ENCODE data around the gene ADAMTSL1.

ADAMTSL1 gene, protein sequence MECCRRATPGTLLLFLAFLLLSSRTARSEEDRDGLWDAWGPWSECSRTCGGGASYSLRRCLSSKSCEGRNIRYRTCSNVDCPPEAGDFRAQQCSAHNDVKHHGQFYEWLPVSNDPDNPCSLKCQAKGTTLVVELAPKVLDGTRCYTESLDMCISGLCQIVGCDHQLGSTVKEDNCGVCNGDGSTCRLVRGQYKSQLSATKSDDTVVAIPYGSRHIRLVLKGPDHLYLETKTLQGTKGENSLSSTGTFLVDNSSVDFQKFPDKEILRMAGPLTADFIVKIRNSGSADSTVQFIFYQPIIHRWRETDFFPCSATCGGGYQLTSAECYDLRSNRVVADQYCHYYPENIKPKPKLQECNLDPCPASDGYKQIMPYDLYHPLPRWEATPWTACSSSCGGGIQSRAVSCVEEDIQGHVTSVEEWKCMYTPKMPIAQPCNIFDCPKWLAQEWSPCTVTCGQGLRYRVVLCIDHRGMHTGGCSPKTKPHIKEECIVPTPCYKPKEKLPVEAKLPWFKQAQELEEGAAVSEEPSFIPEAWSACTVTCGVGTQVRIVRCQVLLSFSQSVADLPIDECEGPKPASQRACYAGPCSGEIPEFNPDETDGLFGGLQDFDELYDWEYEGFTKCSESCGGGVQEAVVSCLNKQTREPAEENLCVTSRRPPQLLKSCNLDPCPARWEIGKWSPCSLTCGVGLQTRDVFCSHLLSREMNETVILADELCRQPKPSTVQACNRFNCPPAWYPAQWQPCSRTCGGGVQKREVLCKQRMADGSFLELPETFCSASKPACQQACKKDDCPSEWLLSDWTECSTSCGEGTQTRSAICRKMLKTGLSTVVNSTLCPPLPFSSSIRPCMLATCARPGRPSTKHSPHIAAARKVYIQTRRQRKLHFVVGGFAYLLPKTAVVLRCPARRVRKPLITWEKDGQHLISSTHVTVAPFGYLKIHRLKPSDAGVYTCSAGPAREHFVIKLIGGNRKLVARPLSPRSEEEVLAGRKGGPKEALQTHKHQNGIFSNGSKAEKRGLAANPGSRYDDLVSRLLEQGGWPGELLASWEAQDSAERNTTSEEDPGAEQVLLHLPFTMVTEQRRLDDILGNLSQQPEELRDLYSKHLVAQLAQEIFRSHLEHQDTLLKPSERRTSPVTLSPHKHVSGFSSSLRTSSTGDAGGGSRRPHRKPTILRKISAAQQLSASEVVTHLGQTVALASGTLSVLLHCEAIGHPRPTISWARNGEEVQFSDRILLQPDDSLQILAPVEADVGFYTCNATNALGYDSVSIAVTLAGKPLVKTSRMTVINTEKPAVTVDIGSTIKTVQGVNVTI (N-terminal part only)

DNA sequence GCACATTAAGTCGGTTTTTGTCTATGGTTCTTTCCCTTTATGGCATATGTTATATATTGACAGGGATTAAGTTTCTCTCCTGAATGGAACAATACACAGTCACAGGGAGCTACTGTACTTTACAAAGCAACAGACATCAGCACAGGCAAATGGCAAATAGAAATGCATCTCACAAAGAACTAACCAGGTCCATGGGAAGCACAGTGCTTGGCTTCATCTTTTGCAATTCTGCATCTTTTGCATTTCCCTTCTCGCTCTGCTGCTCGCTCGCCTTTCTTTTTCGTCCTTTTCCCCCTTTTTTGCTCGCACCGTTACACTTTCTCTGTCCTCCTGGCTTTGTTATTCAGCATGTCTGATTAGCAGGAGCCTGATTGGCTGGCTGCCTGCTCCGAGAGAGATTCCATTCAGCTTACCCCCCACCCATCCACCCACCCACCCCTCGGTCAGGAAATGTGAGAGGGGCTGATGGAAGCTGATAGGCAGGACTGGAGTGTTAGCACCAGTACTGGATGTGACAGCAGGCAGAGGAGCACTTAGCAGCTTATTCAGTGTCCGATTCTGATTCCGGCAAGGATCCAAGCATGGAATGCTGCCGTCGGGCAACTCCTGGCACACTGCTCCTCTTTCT is at the start of gene ADAMTSL1:
ADAMTSL1 (plus strand) TSS at position 502 of the 628 bp plus-strand sequence; CDS start at position 582, 80 bp downstream.
- DNase-seq (ENCODE audit: low spot score) = no peak

DNA sequence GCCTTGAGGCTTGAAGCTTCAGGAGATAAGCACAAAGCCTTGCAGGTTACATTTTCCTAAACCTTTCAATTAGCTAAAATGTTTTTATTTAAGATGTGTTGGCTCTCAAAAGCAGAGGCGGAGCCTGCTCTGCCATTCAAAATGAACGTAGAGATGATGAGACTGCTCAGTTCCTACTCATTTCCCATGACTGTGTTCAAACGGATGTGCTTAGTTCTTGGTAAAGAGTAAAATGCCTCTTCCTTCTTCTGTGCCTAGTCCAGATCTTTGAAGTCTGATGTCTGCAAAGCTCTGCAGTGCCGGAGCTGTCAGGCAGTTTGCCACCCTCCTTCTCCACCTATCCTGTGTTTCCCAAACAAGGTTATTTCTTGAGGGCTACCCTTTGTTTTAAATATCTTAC is 46.3 kb upstream of the ADAMTSL1 start:
- no peak for DNase-seq (ENCODE audit: low spot score)

DNA sequence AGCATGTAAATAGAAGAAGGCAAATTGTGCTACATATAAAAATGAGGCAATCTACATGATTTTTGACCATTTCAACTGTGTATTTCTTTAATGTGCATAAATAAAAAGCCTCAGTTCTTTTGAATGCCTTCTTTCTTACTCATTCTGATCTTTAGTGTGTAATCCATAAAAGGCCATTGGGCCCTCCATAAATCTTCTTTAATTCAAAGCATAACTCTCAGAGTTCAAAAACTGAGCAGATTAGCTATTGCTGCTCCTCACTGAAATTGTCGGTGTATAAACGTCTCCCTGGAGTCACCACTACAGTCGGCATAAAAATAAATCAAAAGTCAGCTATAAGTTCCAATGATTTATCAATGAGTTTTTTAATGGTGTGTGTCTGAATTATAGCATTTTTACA is 45.3 kb upstream of the ADAMTSL1 start:
- no peak for DNase-seq (ENCODE audit: low spot score)

DNA sequence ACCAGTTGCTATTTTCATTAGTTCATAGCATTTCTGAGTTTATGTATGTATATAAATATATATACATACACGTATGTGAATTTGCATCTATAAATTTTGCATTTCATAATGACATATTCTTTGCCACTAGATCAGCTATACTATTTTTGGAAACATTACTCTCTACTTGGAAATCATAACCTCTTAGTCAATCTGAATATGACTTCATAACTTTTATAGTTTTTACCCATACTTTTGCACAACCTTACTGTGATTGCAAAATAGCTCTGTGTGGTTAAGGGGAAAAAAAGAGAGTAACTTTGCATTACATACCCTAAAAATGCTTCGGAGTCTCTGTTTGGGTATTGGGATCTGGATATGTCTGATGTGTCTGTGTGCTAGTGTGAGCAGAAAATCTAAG is 44.9 kb upstream of the ADAMTSL1 start:
- DNase-seq (ENCODE audit: low spot score) = no peak

DNA sequence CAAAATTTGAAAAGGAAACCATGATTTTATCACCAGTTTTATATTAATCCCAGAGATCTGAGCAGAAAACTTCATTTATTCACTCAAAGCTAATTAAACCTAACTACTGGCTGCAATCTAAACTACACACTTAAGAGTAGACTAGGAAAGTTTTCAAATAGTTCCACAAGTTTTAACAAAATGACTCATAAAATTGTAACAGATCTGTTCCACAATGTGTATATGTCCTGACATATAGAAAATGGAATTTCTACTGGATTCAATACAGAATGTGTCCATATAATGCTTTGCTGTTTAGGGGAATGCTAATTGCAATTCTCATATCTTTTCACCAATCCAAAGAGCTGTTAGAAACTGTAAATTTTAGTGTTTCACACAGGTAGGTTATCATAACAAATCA is 40.3 kb upstream of the ADAMTSL1 start:
- DNase-seq (ENCODE audit: low spot score) = no peak

DNA sequence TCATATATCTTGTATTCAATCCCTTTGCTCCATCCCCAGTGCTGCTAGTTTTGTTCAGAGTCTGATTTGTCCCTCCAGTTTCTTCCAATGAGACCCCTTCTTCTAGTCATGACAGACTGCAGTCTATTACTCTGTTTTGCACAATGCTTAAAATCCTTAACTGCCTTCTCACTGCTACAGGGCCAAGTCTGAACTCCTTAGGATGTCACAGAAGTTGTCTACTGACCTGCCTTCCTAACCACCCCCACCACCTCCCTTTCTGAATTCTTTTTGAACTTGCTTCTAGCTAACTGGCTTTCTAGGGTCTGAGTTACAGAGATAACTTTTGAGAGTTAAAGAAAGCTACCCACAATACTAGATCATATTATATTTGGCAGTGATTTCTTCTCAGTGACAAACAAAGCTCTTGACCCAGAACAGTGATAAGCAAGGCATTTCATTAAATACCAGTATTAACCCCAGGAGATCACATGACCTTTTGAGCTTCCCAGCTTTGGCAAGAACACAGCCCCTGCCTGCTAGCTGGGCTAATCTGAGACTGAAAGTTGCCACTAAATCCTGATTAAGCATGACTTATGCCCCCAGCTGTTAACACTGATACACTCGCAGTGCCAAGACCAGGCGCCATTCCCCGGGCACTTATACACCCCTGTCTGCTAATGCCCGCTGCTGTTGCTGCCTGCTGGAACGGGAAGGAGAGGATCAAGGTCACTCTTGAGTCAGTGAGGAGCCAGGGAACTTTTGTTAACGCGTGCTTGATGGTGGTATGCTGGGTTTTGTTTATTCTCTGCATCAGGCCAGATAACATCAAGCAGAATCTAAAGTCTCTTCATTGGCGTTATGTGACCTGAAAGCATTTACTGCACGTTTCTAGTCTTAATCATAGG is 36.4 kb upstream of the ADAMTSL1 start:
- DNase-seq (ENCODE audit: low spot score) = no peak

DNA sequence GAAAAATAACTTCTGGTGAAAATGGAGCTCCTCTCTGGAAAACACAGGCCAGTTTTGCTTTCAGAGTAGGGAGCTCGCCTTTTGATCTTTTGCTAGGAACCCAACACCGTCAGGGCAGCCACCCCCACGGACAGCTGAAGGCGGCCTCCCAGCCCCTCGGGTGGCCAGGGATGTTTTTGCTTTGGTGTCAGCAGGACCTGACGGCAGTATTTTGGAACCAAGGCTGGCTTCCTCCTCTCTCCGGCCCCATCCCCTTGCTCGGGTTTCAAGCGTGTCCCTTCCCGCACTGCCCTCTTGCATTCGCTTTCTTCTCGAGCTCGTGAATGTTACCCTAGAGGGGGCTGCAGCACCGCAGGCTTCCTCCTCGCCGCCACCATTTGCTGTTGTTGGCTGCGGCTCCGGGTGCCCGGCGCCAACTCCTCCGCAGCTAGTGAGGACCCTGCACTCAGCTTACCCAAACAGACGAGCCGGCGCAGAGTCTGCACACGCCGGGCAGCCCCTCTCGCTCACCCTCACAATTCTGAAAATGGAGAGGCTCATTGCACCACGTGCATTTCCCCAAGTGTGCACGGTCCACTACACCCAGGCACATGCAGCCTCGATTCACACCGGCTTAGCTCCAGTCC is 35.5 kb upstream of the ADAMTSL1 start:
- no peak for DNase-seq (ENCODE audit: low spot score)

DNA sequence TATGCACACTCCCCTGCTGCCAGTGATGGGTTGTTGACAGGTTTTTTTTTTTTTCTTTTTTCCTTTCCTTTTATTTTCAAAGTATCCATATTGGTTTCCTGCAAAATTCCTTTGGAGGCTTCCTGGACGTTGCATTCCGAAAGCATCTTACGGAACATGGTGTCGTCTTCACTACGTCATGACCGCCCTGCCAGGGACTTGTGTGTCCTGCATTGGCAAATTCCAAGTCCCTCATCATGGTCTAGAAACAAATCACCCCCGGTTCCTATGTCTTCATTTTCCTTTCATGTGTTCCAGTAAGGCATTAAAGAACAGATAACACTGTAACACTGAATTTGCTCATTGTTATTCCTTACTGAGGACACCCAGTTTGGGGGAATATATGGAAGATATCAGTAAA is 35.0 kb upstream of the ADAMTSL1 start:
- no peak for DNase-seq (ENCODE audit: low spot score)

DNA sequence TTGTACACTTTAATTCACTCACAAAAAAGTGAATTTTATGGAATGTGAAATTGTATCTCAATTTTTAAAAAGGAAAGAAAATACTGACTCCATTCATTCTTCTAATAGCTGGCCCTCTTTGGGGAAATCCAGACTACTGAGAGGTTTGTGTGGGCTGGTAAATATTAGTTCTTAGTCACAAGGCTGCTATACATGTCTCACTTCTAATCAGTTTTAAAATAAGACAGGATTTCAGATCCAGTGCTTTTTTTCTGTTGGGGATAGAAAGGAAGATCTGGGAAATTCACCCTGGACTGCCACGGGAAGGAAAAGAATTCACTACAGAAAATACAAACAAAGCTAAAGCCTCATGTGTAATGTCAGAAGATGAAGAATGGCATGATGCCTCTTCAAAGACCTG is 32.7 kb upstream of the ADAMTSL1 start:
- no peak for DNase-seq (ENCODE audit: low spot score)

DNA sequence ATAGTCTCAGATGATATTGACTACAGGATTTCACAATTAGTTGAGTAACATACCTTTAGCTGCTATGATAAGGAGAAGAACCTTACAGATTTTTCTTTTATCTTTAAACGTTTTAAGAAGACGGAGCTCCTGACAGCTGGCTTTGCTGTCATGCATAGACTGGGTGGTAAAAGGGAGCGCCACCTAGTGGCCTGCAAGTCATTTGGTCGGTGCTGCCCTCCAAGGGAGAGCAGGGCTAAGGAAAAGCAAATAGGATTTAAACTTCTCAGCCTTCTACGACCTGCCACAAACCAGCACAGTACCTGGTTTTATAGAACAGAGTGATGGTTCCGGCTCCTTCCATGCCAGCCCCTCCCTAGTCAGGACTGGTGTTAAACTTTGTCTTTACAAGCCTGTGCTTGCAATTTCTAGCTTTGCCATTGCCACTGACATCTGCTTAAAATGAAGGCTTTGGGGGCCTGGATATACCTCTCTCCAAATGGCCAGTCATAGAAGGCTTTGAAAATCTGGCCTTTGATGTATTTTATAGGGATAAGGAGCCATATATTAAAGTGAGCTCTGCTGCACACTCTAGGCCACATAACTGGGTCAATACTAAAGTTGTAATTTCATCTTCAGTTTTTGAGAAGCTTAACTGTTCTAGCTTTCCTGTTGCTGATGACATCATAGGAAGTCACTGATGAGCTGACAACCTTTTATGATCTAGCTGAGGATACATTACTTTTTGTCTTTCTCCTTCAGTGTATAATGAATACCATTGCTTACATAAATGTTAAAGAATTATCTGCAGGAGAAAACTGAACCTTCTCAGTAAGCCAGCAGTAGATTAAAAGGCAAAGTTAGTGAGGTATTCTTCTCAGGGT is 31.1 kb upstream of the ADAMTSL1 start:
- peak; percentile 17 for DNase-seq (ENCODE audit: low spot score)

DNA sequence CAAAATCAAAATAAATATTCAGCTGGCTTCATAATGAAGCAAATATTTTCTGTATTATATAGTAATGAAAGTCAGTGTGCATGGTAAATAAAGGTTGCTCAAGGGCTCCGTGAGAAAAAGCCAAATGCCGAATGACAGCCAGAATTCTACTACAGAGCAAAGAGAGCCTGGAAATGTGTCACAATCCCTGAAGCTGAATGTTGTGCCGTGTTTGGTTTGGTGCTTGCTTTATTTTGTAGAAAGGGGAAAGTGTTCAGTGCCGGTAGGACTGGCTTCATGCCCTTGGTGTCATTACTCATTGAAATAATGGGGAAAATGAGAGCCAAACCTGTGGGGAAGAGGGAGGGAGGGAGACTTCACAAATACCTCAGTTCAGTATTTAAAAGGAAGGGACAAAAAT is 26.8 kb upstream of the ADAMTSL1 start:
- no peak for DNase-seq (ENCODE audit: low spot score)

DNA sequence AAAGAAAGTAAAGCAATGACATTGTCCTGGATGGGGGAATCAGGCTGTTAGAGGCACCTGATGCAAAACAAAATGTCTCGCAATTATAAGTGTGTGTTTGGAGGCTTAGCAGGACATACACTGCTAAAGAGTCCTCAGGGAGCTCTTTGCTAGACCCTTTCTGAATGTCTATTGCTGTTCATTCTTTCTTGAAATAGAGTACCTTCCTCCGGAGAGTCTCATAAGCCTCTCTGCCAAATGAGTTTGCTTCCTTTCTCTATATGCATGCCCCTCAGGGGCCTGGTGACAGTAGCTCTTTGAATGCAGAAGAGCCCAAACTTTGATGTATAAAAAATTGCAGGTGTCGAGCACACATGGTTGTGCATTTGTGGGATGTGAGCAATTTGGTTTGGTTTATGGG is 26.4 kb upstream of the ADAMTSL1 start:
- DNase-seq (ENCODE audit: low spot score) = no peak

DNA sequence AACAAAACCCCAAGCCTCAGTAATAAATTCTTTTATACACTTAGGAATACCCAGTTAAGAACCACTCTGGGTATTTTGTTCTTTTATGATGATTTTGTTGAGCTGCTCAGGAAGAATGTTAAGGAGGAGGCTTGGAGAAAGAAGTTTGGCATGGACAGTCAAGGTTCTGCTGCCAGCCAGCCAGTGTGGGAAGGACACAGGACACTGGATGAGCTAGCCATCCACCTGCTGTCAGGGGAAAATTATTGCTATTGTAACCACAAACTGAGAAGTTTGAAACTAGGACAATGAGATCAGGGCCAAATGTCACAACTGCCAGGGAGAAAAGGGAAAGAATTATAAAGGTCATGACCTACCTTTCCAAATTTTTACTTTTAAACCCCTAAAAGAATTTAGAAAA is 25.9 kb upstream of the ADAMTSL1 start:
- no peak for DNase-seq (ENCODE audit: low spot score)

DNA sequence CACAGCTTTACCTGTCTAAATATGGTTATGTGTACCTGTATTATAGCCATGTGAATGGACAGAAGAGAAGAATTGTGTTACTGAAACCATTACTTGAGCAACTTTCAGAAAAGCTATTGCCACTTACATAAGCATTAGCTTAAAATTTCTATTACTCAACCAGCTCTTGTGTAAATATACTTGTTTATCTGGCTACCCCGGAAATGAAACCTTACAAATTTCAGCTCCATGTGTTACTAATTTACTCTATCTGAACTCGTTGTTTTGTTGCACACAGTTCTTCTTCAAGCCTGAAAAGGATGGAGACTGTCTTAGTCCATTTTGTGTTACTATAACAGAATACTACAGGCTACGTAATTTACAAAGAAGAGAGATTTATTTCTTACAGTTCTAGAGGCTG is 22.5 kb upstream of the ADAMTSL1 start:
- DNase-seq (ENCODE audit: low spot score) = no peak

DNA sequence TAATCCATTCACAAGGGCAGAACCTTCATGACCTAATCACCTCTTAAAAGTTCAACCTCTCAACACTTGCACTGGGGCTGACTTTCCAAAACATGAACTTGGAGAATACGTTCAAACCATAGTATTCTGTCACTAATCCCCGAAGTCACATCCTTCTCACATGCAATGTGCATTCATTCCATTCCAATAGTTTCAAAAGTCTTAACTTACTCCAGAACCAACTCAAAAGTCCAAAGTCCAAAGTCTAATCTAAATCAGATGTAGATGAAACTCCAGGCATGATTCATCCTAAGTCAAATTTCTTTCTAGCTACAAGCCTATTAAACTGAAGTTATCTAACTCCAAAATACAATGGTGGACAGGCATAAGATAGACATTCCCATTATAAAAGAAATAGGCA is 21.7 kb upstream of the ADAMTSL1 start:
- DNase-seq (ENCODE audit: low spot score) = no peak

DNA sequence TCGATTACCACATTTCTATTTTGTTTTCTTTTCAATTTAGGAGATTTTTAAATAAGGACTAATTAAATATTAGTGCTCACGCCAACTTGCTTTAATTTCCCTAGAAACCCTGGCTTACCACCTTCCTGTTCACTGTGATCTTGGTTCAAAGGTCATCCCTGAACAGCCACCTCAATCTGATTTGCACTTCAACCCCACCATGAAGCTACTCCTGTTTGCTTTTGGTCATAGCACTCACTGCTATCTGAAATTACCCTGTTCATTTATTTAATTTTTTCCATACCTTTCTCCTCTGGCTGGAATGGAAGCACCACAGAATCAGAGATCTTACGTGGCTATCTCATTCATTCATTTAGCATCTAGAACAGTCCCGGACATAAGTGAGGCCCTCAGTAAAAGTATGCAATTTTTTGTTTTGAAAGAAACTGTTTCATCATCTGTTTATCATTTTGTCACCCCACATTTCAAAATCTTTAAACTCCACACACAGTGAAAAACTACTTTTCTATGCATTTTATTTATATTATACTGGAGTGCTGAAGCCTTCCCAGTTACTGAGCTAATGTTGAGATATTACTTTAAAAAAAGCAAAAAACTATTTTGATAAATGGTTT is 17.2 kb upstream of the ADAMTSL1 start:
- DNase-seq (ENCODE audit: low spot score) = no peak

DNA sequence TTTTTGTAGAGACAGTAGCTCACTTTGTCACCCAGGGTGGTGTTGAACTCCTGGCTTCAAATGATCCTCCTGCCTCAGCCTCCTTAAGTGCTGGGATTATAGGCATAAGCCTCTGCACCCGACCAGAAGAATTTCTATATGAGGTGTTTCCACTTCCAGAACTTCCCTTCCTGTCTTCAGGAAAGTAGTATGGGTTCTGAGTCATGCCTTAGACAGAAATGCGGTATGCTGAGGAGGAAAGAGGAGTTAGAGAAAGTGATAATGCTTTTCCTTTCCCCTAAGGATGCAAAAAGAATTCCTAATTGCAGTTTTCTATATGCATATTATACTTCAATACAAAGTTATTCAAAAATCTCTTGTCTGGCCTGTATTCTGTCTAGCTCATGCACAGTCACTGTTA is 16.4 kb upstream of the ADAMTSL1 start:
- no peak for DNase-seq (ENCODE audit: low spot score)

DNA sequence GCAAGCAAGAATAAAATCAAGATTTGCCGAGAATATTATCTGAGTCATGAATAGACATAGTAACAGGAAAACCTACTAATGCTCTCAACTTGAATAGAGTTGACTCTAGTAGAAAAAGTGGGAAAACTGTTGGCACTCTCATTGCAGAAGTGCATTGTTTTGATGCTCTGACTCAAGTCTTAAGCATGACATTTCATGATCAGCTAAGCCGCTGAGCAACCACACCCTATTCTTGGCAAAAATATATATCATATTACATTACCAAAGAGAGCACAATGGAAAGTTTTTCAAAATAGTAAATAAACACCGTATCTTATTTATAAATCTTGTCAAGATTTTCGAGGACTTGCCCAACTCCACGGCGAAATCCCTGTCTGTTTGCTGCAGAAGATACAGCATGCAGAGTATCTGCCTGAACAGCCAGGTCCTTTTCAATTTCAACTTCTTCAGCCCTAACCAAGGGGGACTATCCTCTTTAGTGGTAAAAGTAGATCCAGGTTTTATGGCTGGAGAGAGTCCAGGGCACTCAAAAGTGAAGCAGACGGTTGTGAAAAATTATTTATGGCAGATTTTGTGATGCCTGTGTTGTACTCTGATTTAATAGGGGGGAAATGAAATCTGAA is 13.9 kb upstream of the ADAMTSL1 start:
- no peak for DNase-seq (ENCODE audit: low spot score)
